Stimulated activated CD4-positive, alpha-beta T cell treated with anti-CD3 and anti-CD28 coated beads, Interleukin-12 subunit alpha, Interleukin-12 subunit beta, amount 100 ng/mL, for 4 hours (primary cell): ENCODE measurements around the gene VEGFA.

Source experiments
- DNase-seq: peaks from one replicate; pipeline ENCODE4 v3.0.0-alpha.2; 2020

Gene VEGFA

GRCh38 chr6:43760210-43761168, 9.5 kb upstream of the VEGFA start:
- DNase-seq: no peak

- no peak for DNase-seq
These were observed 8.2 kb upstream of the VEGFA start for GRCh38 chr6:43761666-43762409.

GRCh38 chr6:43762410-43762768, 7.6 kb upstream of the VEGFA start:
- no peak for DNase-seq

- DNase-seq: no peak
These were observed 6.9 kb upstream of the VEGFA start for GRCh38 chr6:43762966-43763695.

GRCh38 chr6:43763812-43764522, 6.0 kb upstream of the VEGFA start:
- DNase-seq: no peak

GRCh38 chr6:43764772-43765171, 5.2 kb upstream of the VEGFA start:
- DNase-seq: no peak

GRCh38 chr6:43765776-43766499, 4.1 kb upstream of the VEGFA start:
- no peak for DNase-seq

GRCh38 chr6:43766500-43766853, 3.5 kb upstream of the VEGFA start:
- no peak for DNase-seq

GRCh38 chr6:43766964-43767461, 3.0 kb upstream of the VEGFA start:
- no peak for DNase-seq

- DNase-seq: no peak
These were observed 2.2 kb upstream of the VEGFA start for GRCh38 chr6:43767553-43768505.

GRCh38 chr6:43768506-43768860, 1.5 kb upstream of the VEGFA start:
- DNase-seq: no peak

- no peak for DNase-seq
These were observed 957 bp upstream of the VEGFA start for GRCh38 chr6:43768983-43769525.

- DNase-seq: peak; percentile 39
These were observed 580 bp downstream of the VEGFA start for GRCh38 chr6:43770372-43771209.

GRCh38 chr6:43771210-43771857, 1.3 kb downstream of the VEGFA start:
- DNase-seq: peak; percentile 70

GRCh38 chr6:43771858-43772680, 2.1 kb downstream of the VEGFA start:
- DNase-seq: peak; percentile 64

GRCh38 chr6:43772681-43773049, 2.7 kb downstream of the VEGFA start:
- no peak for DNase-seq

GRCh38 chr6:43773050-43773979, 3.3 kb downstream of the VEGFA start:
- DNase-seq: peak; percentile 51
